Loucy (cell line): ENCODE data around the gene FOXRED2.
"Not testable (repeated sequence)": the region's sequence is repeated elsewhere in the genome, so short reads cannot be mapped to it uniquely, and the experiment has no call there.

Source experiments
- H2AFZ ChIP-seq: fragments of 200-600 bp; sonication (generic); 2 replicates; pipeline ENCODE4 v1.6.0; 2016; ENCODE audit warnings: antibody characterized with exemption, mild to moderate bottlenecking, low read length, moderate library complexity
- H3F3A ChIP-seq: fragments of 200-600 bp; 2 replicates; pipeline ENCODE4 v1.6.0; 2016; ENCODE audit warnings: antibody characterized with exemption, low read depth, mild to moderate bottlenecking
- H3K27me3 ChIP-seq: fragments of 200-600 bp; sonication (generic); 2 replicates; pipeline ENCODE4 v1.6.1; 2014; ENCODE audit warnings: low read length, mild to moderate bottlenecking; ENCODE audit not compliant: insufficient read depth, poor library complexity, severe bottlenecking
- H3K36me3 ChIP-seq: fragments of 200-600 bp; sonication (generic); 2 replicates; pipeline ENCODE4 v1.6.1; 2016; ENCODE audit warnings: low read length; ENCODE audit not compliant: insufficient read depth
- H3K4me1 ChIP-seq: fragments of 200-600 bp; sonication (generic); 2 replicates; pipeline ENCODE4 v1.5.1; 2014; ENCODE audit warnings: low read length, mild to moderate bottlenecking; ENCODE audit not compliant: insufficient read depth, poor library complexity, severe bottlenecking
- H3K4me2 ChIP-seq: fragments of 200-600 bp; sonication (generic); 2 replicates; pipeline ENCODE4 v1.6.0; 2014; ENCODE audit warnings: antibody characterized with exemption, low read length, low read depth, mild to moderate bottlenecking; ENCODE audit not compliant: poor library complexity, severe bottlenecking
- H3K4me3 ChIP-seq: fragments of 200-600 bp; sonication (generic); 2 replicates; pipeline ENCODE4 v1.5.1; 2014; ENCODE audit warnings: low read length, mild to moderate bottlenecking, mixed read lengths; ENCODE audit not compliant: poor library complexity, severe bottlenecking
- H3K79me2 ChIP-seq: fragments of 200-600 bp; sonication (generic); 2 replicates; pipeline ENCODE4 v1.6.1; 2014; ENCODE audit warnings: low read length; ENCODE audit not compliant: insufficient read depth
- H3K9ac ChIP-seq: fragments of 200-600 bp; sonication (generic); 2 replicates; pipeline ENCODE4 v1.6.0; 2014; ENCODE audit warnings: mild to moderate bottlenecking, low read depth, low read length, moderate library complexity; ENCODE audit not compliant: poor library complexity, severe bottlenecking
- H3K9me2 ChIP-seq: fragments of 200-600 bp; sonication (generic); replicated peaks from 2 replicates; pipeline ENCODE4 v1.6.1; 2016; ENCODE audit warnings: low read depth, low read length, mixed read lengths
- H3K9me3 ChIP-seq: fragments of 200-600 bp; sonication (generic); 2 replicates; pipeline ENCODE4 v1.6.1; 2014; ENCODE audit warnings: mild to moderate bottlenecking, antibody characterized with exemption, low read length, low read depth; ENCODE audit not compliant: insufficient read depth
- H4K20me1 ChIP-seq: fragments of 200-600 bp; sonication (generic); 2 replicates; pipeline ENCODE4 v1.6.0; 2014; ENCODE audit warnings: antibody characterized with exemption, low read length, mild to moderate bottlenecking; ENCODE audit not compliant: insufficient read depth, poor library complexity, severe bottlenecking
- EZH2phosphoT487 ChIP-seq: fragments of 200-600 bp; IDR thresholded peaks from 2 replicates; pipeline ENCODE4 v1.6.1; 2018; ENCODE audit warnings: antibody characterized with exemption, mild to moderate bottlenecking, moderate library complexity, borderline replicate concordance
- TF ChIP-seq, protein P1 (sequence below): fragments of 200-600 bp; sonication (generic); conservative IDR thresholded peaks from 2 replicates; pipeline ENCODE4 v1.5.1; 2014; ENCODE audit warnings: mild to moderate bottlenecking, antibody characterized with exemption, low read length

FOXRED2 gene

GRCh38 chr22:36536717-36537116 is 29.9 kb upstream of the FOXRED2 start:
- H2AFZ ChIP-seq = no peak overlapping the region
- H3K9me3 ChIP-seq = no peaks in the 10 kb centered on the region
- no peaks in the 10 kb centered on the region for H4K20me1 ChIP-seq
- TF ChIP-seq EZH2phosphoT487 = no peak
- TF ChIP-seq, protein P1, sequence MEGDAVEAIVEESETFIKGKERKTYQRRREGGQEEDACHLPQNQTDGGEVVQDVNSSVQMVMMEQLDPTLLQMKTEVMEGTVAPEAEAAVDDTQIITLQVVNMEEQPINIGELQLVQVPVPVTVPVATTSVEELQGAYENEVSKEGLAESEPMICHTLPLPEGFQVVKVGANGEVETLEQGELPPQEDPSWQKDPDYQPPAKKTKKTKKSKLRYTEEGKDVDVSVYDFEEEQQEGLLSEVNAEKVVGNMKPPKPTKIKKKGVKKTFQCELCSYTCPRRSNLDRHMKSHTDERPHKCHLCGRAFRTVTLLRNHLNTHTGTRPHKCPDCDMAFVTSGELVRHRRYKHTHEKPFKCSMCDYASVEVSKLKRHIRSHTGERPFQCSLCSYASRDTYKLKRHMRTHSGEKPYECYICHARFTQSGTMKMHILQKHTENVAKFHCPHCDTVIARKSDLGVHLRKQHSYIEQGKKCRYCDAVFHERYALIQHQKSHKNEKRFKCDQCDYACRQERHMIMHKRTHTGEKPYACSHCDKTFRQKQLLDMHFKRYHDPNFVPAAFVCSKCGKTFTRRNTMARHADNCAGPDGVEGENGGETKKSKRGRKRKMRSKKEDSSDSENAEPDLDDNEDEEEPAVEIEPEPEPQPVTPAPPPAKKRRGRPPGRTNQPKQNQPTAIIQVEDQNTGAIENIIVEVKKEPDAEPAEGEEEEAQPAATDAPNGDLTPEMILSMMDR = no peak
- peaks cover 3% of the 10 kb centered on the region for H3K27me3 ChIP-seq
- H3K9ac ChIP-seq = no peak overlapping the region
- H3K4me2 ChIP-seq = no peak overlapping the region
- no peaks in the 10 kb centered on the region for H3K9me2 ChIP-seq
- no peak overlapping the region for H3K4me3 ChIP-seq
- H3F3A ChIP-seq = no peaks in the 10 kb centered on the region
- H3K36me3 ChIP-seq = no peaks in the 10 kb centered on the region
- no peaks in the 10 kb centered on the region for H3K4me1 ChIP-seq
- H3K79me2 ChIP-seq = no peaks in the 10 kb centered on the region

DNA sequence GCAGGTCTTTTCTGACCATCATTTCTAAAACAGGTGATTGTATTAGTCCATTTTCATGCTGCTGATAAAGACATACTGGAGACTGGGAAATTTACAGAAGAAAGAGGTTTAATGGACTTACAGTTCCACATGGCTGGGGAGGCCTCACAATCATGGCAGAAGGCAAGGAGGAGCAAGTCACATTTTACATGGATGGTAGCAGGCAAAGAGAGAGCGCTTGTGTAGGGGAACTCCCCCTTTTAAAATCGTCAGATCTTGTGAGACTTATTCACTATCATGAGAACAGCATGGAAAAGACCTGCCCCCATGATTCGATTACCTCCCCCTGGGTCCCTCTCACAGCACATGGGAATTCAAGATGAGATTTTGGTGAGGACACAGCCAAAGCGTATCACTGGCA is 26.5 kb upstream of the FOXRED2 start:
- H3K9me3 ChIP-seq, H4K20me1 ChIP-seq, H2AFZ ChIP-seq, H3K79me2 ChIP-seq, H3K9ac ChIP-seq, H3K4me1 ChIP-seq, H3K9me2 ChIP-seq, H3K4me3 ChIP-seq, H3K27me3 ChIP-seq, H3K4me2 ChIP-seq, H3F3A ChIP-seq, H3K36me3 ChIP-seq: not testable (repeated sequence)

GRCh38 chr22:36532466-36532865 is 25.6 kb upstream of the FOXRED2 start:
- H4K20me1 ChIP-seq = peaks cover 13% of the 10 kb centered on the region
- no peaks in the 10 kb centered on the region for H3K36me3 ChIP-seq

More at GRCh38 chr22:36532466-36532865, 25.6 kb upstream of the FOXRED2 start:
- Histone ChIP-seq H3K4me3 (no peak overlapping the region), H3K27me3 (peaks cover 5% of the 10 kb centered on the region), H3K9me3 (no peaks in the 10 kb centered on the region), H2AFZ (no peak overlapping the region), H3K9me2 (no peaks in the 10 kb centered on the region), H3K4me1 (peaks cover 14% of the 10 kb centered on the region), H3F3A (peaks cover 3% of the 10 kb centered on the region; the same call in 1 of the 2 replicates), H3K79me2 (peaks cover 15% of the 10 kb centered on the region), H3K4me2 (no peak overlapping the region), H3K9ac (no peak overlapping the region)
- TF ChIP-seq, protein P1 = no peak
- TF ChIP-seq EZH2phosphoT487 = no peak
